Measurements from ENCODE around the gene ZNF735.
"Not testable (repeated sequence)": the region's sequence is repeated elsewhere in the genome, so short reads cannot be mapped to it uniquely, and the experiment has no call there.

The ZNF735 gene

GRCh38 chr7:64223366-64223765 is 16.4 kb downstream of the ZNF735 start:
- no peak overlapping the region for H3K27ac ChIP-seq (ENCODE audit: low read depth, low read length)
- TF ChIP-seq EZH2phosphoT487 (IDR thresholded peaks at IDR 0.05; ENCODE audit: borderline replicate concordance, low read length) (no peak), CTCF (IDR thresholded peaks at IDR 0.05; ENCODE audit: low read depth, low read length, poor library complexity, severe bottlenecking) (no peak)
- H3K4me2 ChIP-seq (ENCODE audit: low read length): no peak overlapping the region
- H3K79me2 ChIP-seq (ENCODE audit: control insufficient read depth, low read length): no peaks in the 10 kb centered on the region
- H4K20me1 ChIP-seq (ENCODE audit: control insufficient read depth, insufficient read depth, low read depth, low read length): no peaks in the 10 kb centered on the region
- H3F3A ChIP-seq (ENCODE audit: control insufficient read depth, insufficient read depth): no peaks in the 10 kb centered on the region
- no peaks in the 10 kb centered on the region for H3K27me3 ChIP-seq (ENCODE audit: control insufficient read depth, low read length)
- no peaks in the 10 kb centered on the region for H3K9me2 ChIP-seq (replicated peaks; ENCODE audit: control insufficient read depth, low read length)
- no peak overlapping the region for H3K4me3 ChIP-seq (ENCODE audit: low read length)
- no peaks in the 10 kb centered on the region for H3K4me1 ChIP-seq (ENCODE audit: control insufficient read depth, low read length)
- peaks cover 27% of the 10 kb centered on the region for H3K9me3 ChIP-seq (ENCODE audit: control insufficient read depth, insufficient read depth, low read length)
- H3K36me3 ChIP-seq (ENCODE audit: control insufficient read depth, low read length): no peaks in the 10 kb centered on the region

DNA sequence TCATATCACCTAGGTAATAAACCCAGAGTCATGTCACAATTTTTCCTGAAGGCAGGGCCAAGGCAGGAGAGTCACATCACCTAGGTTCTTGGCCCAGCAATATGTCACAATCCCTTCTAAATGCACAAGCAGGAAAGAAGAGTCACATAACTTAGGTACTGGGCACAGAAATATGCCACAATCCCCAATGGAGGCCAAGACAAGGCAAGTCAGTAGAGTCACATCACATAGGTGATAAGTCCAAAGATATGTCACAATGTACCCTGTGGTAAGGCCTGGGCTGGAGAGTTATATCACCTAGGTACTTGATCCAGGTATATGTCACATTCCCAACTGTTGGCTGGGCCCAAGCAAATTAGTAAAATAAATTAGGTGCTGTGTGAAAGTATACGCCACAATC is 21.2 kb downstream of the ZNF735 start, which contains the start of gene ZNF679:
ZNF679 (plus strand) TSS at position 301 of the 400 bp plus-strand sequence. CDS start 20,644 bp downstream, outside the sequence.
- not testable (repeated sequence) for H3K9me2 ChIP-seq (replicated peaks; ENCODE audit: control insufficient read depth, low read length); H3K79me2 ChIP-seq (ENCODE audit: control insufficient read depth, low read length); H3K27me3 ChIP-seq (ENCODE audit: control insufficient read depth, low read length); H3K27ac ChIP-seq (ENCODE audit: low read depth, low read length); H3K4me1 ChIP-seq (ENCODE audit: control insufficient read depth, low read length); H3K36me3 ChIP-seq (ENCODE audit: control insufficient read depth, low read length); H3K4me3 ChIP-seq (ENCODE audit: low read length); H4K20me1 ChIP-seq (ENCODE audit: control insufficient read depth, insufficient read depth, low read depth, low read length); H3F3A ChIP-seq (ENCODE audit: control insufficient read depth, insufficient read depth); H3K4me2 ChIP-seq (ENCODE audit: low read length)
- peaks cover 27% of the 10 kb centered on the region; the same call in 1 of the 2 replicates for H3K9me3 ChIP-seq (ENCODE audit: control insufficient read depth, insufficient read depth, low read length)

DNA sequence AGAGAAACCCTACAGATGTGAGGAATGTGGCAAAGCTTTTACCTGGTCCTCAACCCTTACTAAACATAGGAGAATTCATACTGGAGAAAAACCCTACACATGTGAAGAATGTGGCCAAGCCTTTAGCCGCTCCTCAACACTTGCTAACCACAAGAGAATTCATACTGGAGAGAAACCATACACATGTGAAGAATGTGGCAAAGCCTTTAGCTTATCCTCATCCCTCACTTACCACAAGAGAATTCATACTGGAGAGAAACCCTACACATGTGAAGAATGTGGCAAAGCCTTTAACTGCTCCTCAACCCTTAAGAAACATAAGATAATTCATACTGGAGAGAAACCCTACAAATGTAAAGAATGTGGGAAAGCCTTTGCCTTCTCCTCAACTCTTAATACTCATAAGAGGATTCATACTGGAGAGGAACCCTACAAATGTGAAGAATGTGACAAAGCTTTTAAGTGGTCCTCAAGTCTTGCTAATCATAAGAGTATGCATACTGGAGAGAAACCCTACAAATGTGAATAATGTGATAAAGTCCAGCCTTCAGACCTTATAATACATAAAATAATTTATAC is 59.4 kb downstream of the ZNF735 start:
- Histone ChIP-seq H3K9me3 (ENCODE audit: control insufficient read depth, insufficient read depth, low read length) (peaks cover 20% of the 10 kb centered on the region), H3K4me2 (ENCODE audit: low read length) (no peak overlapping the region), H3F3A (ENCODE audit: control insufficient read depth, insufficient read depth) (no peaks in the 10 kb centered on the region), H3K4me3 (ENCODE audit: low read length) (no peak overlapping the region), H3K4me1 (ENCODE audit: control insufficient read depth, low read length) (no peaks in the 10 kb centered on the region), H3K79me2 (ENCODE audit: control insufficient read depth, low read length) (no peaks in the 10 kb centered on the region), H3K27me3 (ENCODE audit: control insufficient read depth, low read length) (no peaks in the 10 kb centered on the region), H4K20me1 (ENCODE audit: control insufficient read depth, insufficient read depth, low read depth, low read length) (no peaks in the 10 kb centered on the region), H3K9me2 (replicated peaks; ENCODE audit: control insufficient read depth, low read length) (no peaks in the 10 kb centered on the region), H3K27ac (ENCODE audit: low read depth, low read length) (no peak overlapping the region), H3K36me3 (ENCODE audit: control insufficient read depth, low read length) (no peaks in the 10 kb centered on the region)
- TF ChIP-seq CTCF (IDR thresholded peaks at IDR 0.05; ENCODE audit: low read depth, low read length, poor library complexity, severe bottlenecking) (no peak), EZH2phosphoT487 (IDR thresholded peaks at IDR 0.05; ENCODE audit: borderline replicate concordance, low read length) (no peak)
